ENCODE results near the gene ALPG. TPM values are rescaled to one million over a fixed set of nuclear protein-coding genes. Genes with fewer than 3 reads are reported as not detected.
A peak's percentile ranks its signal among the peaks of the same experiment; 100 is the strongest.
"Not testable (repeated sequence)": the region's sequence is repeated elsewhere in the genome, so short reads cannot be mapped to it uniquely, and the experiment has no call there.

ALPG gene
- total RNA-seq, 1 experiment from 2014 or later = 2.5 TPM

- no TSS peak for BruUV-seq (replicated peaks)
- Mint-ChIP-seq H3K4me1 (ENCODE audit: low read depth, unreplicated experiment) (no peaks in the 10 kb centered on the region), H3K36me3 (ENCODE audit: insufficient read depth, unreplicated experiment) (no peaks in the 10 kb centered on the region), H3K4me3 (ENCODE audit: unreplicated experiment) (no peak overlapping the region), H3K27ac (ENCODE audit: unreplicated experiment) (no peak overlapping the region), H3K27me3 (ENCODE audit: insufficient read depth, unreplicated experiment) (no peaks in the 10 kb centered on the region), H3K9me3 (ENCODE audit: unreplicated experiment) (no peaks in the 10 kb centered on the region)
- Histone ChIP-seq H3K27me3 (replicated peaks; ENCODE audit: control insufficient read depth, insufficient read depth, low read length) (no peaks in the 10 kb centered on the region), H3K36me3 (ENCODE audit: control insufficient read depth, insufficient read depth, low read length) (no peaks in the 10 kb centered on the region), H3K9me3 (no peaks in the 10 kb centered on the region), H3K4me1 (no peaks in the 10 kb centered on the region), H3K4me3 (ENCODE audit: low read depth, low read length) (no peak overlapping the region)
- POLR2A ChIA-PET = no interaction called here
- intact Hi-C loops (cut with micrococcal nuclease; ENCODE audit: unreplicated experiment) = no loop called here
- no peak for DNase-seq
- TF ChIP-seq CTCF (IDR thresholded peaks at IDR 0.05; ENCODE audit: insufficient read depth in 1 of 2, low read depth in 1 of 2, low read length in 1 of 2, severe bottlenecking in 1 of 2, unreplicated experiment in 1 of 2) = no peak
- CTCF ChIA-PET = no interaction called here
Observed at GRCh38 chr2:232376713-232377112, 29.9 kb upstream of the ALPG start.

GRCh38 chr2:232377319-232377718 is 29.3 kb upstream of the ALPG start:
- Mint-ChIP-seq H3K4me3 (ENCODE audit: unreplicated experiment) (no peak overlapping the region), H3K36me3 (ENCODE audit: insufficient read depth, unreplicated experiment) (no peaks in the 10 kb centered on the region), H3K9me3 (ENCODE audit: unreplicated experiment) (no peaks in the 10 kb centered on the region), H3K4me1 (ENCODE audit: low read depth, unreplicated experiment) (no peaks in the 10 kb centered on the region), H3K27ac (ENCODE audit: unreplicated experiment) (no peak overlapping the region), H3K27me3 (ENCODE audit: insufficient read depth, unreplicated experiment) (no peaks in the 10 kb centered on the region)
- ChIA-PET POLR2A (no interaction called here), CTCF (no interaction called here)
- TF ChIP-seq CTCF (IDR thresholded peaks at IDR 0.05; ENCODE audit: insufficient read depth in 1 of 2, low read depth in 1 of 2, low read length in 1 of 2, severe bottlenecking in 1 of 2, unreplicated experiment in 1 of 2) = no peak
- intact Hi-C loops (cut with micrococcal nuclease; ENCODE audit: unreplicated experiment) = no loop called here
- no peak for DNase-seq
- H3K4me3 ChIP-seq (ENCODE audit: low read depth, low read length) = no peak overlapping the region
- H3K9me3 ChIP-seq = no peaks in the 10 kb centered on the region
- BruUV-seq (replicated peaks) = no TSS peak
- H3K36me3 ChIP-seq (ENCODE audit: control insufficient read depth, insufficient read depth, low read length) = no peaks in the 10 kb centered on the region
- H3K27me3 ChIP-seq (replicated peaks; ENCODE audit: control insufficient read depth, insufficient read depth, low read length) = no peaks in the 10 kb centered on the region
- H3K4me1 ChIP-seq = no peaks in the 10 kb centered on the region

DNA sequence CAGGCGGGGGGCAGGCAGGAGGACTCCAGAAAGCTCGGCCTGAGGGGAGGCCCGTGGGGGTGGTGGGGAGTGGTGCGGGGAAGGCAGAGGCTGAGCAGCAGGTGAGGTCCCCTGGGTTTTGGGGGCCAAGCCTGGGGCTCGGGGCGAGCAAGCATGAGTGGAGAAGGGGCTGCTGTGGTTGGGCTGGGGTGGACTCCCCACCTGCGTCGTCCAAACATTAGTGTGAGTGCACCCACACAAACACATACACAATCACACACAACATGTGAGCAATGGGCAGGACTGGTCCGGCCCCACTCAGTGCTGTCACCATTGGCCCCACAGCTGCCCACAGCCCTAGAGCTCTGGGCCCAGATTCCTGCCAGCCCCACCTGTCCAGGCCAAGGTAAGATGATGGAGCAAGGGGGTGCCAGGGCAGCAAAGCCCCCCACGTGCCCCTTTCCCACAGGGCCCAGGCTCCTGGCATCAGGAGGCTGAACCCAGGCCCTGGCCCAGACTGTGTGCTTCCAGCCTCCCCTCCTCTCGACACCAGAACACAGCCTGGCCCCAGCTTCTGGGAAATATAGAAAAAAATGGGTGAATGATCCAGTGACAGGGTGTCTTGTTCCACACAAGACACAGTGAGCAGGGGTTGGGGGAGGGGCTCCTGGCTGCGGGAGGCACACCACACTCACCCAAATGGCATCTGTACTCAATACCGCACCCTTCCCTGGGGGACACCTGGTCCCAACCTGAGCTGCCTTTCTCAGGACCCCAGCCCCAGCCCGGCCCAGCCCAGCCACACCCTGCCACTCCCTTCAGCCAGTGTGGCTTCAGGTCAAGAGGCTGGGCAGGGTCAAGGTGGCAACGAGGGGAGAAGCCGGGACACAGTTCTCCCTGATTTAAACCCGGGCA is 28.6 kb upstream of the ALPG start:
- H3K9me3 ChIP-seq = no peaks in the 10 kb centered on the region
- no peaks in the 10 kb centered on the region for H3K27me3 ChIP-seq (replicated peaks; ENCODE audit: control insufficient read depth, insufficient read depth, low read length)
- H3K4me1 Mint-ChIP-seq (ENCODE audit: low read depth, unreplicated experiment) = no peaks in the 10 kb centered on the region
- H3K4me3 Mint-ChIP-seq (ENCODE audit: unreplicated experiment) = no peak overlapping the region
- no peaks in the 10 kb centered on the region for H3K36me3 ChIP-seq (ENCODE audit: control insufficient read depth, insufficient read depth, low read length)
- H3K4me1 ChIP-seq = no peaks in the 10 kb centered on the region
- DNase-seq = peak; percentile 34 to 73
- H3K27ac Mint-ChIP-seq (ENCODE audit: unreplicated experiment) = peak overlapping the region; percentile 16
- H3K27me3 Mint-ChIP-seq (ENCODE audit: insufficient read depth, unreplicated experiment) = no peaks in the 10 kb centered on the region
- BruUV-seq (replicated peaks) = no TSS peak
- ChIA-PET CTCF (no interaction called here), POLR2A (no interaction called here)
- H3K9me3 Mint-ChIP-seq (ENCODE audit: unreplicated experiment) = no peaks in the 10 kb centered on the region
- TF ChIP-seq CTCF (IDR thresholded peaks at IDR 0.05; ENCODE audit: insufficient read depth in 1 of 2, low read depth in 1 of 2, low read length in 1 of 2, severe bottlenecking in 1 of 2, unreplicated experiment in 1 of 2) = no peak
- intact Hi-C loops (cut with micrococcal nuclease; ENCODE audit: unreplicated experiment) = no loop called here
- H3K4me3 ChIP-seq (ENCODE audit: low read depth, low read length) = no peak overlapping the region
- no peaks in the 10 kb centered on the region for H3K36me3 Mint-ChIP-seq (ENCODE audit: insufficient read depth, unreplicated experiment)

DNA sequence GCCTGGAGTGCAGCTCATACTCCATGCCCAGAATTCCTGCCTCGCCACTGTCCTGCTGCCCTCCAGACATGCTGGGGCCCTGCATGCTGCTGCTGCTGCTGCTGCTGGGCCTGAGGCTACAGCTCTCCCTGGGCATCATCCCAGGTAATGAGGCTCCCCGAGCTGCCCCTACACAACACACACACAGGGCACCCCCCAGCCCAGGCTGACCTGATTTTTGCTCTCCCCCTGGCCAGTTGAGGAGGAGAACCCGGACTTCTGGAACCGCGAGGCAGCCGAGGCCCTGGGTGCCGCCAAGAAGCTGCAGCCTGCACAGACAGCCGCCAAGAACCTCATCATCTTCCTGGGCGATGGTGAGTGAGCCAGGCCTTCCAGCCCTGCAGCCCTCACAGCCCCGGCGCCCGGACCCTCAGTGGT is 27.9 kb upstream of the ALPG start, which contains the start of gene ALPP:
ALPP (plus strand) TSS at position 17 of the 417 bp plus-strand sequence; CDS start at position 69, 52 bp downstream.
- H3K4me1 Mint-ChIP-seq (ENCODE audit: low read depth, unreplicated experiment); POLR2A ChIA-PET; H3K4me1 ChIP-seq; intact Hi-C loops (cut with micrococcal nuclease; ENCODE audit: unreplicated experiment); H3K27me3 Mint-ChIP-seq (ENCODE audit: insufficient read depth, unreplicated experiment); CTCF ChIA-PET; DNase-seq; H3K4me3 ChIP-seq (ENCODE audit: low read depth, low read length); H3K27me3 ChIP-seq (replicated peaks; ENCODE audit: control insufficient read depth, insufficient read depth, low read length); H3K9me3 ChIP-seq; H3K36me3 ChIP-seq (ENCODE audit: control insufficient read depth, insufficient read depth, low read length); H3K36me3 Mint-ChIP-seq (ENCODE audit: insufficient read depth, unreplicated experiment); BruUV-seq (replicated peaks); H3K4me3 Mint-ChIP-seq (ENCODE audit: unreplicated experiment); H3K9me3 Mint-ChIP-seq (ENCODE audit: unreplicated experiment): not testable (repeated sequence)
- H3K27ac Mint-ChIP-seq (ENCODE audit: unreplicated experiment) = peak within 1 kb of the TSS; percentile 16

Measured in Caco-2 (cell line).